ENCODE measurements around the gene KIR3DL1. TPM values are rescaled to one million over a fixed set of nuclear protein-coding genes. Genes with fewer than 3 reads are reported as not detected.

KIR3DL1 gene
- total RNA-seq, 1 experiment from 2014 or later = not detected

DNA sequence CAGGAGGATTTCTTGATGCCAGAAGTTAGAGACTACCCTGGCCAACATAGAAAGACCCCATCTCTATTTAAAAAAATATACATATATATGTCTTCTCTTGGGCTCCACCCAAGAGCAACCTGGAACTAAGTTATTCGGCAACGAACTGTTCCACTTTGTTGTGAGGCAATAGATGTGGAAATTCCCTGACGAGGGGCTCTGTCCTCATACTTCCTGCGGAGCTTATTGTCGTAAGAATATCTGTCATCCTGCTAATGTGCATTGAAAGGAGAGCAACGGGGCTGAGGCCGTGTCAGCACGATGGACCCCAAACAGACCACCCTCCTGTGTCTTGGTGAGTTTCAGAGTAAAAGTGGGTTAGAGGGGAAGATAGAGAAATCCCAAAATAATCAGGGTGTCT lies 57.7 kb downstream of the KIR3DL1 start, which contains the start of gene FCAR:
Gene FCAR, plus strand, starts transcription at position 246 of the 400 bp plus-strand sequence. Its CDS starts 55 bp downstream, at position 301.
- TF ChIP-seq POLR2AphosphoS5 (IDR thresholded peaks at IDR 0.05; ENCODE audit: low read depth, low read length) (no peak), TCF7L2 (IDR thresholded peaks at IDR 0.05; ENCODE audit: low read depth, low read length) (no peak), REST (IDR thresholded peaks at IDR 0.05; ENCODE audit: insufficient read depth in 1 of 2, low read depth in 2 of 2, low read length in 1 of 2) (no peak), SIN3A (IDR thresholded peaks at IDR 0.05; ENCODE audit: borderline replicate concordance, insufficient read depth, low read depth, low read length) (no peak)
- TF ChIP-seq, protein P1, sequence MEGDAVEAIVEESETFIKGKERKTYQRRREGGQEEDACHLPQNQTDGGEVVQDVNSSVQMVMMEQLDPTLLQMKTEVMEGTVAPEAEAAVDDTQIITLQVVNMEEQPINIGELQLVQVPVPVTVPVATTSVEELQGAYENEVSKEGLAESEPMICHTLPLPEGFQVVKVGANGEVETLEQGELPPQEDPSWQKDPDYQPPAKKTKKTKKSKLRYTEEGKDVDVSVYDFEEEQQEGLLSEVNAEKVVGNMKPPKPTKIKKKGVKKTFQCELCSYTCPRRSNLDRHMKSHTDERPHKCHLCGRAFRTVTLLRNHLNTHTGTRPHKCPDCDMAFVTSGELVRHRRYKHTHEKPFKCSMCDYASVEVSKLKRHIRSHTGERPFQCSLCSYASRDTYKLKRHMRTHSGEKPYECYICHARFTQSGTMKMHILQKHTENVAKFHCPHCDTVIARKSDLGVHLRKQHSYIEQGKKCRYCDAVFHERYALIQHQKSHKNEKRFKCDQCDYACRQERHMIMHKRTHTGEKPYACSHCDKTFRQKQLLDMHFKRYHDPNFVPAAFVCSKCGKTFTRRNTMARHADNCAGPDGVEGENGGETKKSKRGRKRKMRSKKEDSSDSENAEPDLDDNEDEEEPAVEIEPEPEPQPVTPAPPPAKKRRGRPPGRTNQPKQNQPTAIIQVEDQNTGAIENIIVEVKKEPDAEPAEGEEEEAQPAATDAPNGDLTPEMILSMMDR (IDR thresholded peaks at IDR 0.05) = no peak
- DNase-seq (ENCODE audit: low read depth, low spot score) (no peak), ATAC-seq (no peak)
- Histone ChIP-seq H3K27ac (ENCODE audit: low read length) (no peak within 1 kb of the TSS), H3K27me3 (ENCODE audit: control insufficient read depth, insufficient read depth, low read length) (peaks cover 11% of the 10 kb centered on the region), H3K9me3 (ENCODE audit: control insufficient read depth, insufficient read depth, low read depth, low read length) (no peaks in the 10 kb centered on the region), H3K4me3 (ENCODE audit: low read depth in 2 of 2, low read length in 2 of 2) (no peak within 1 kb of the TSS), H3K36me3 (ENCODE audit: control insufficient read depth, insufficient read depth, low read length) (no peaks in the 10 kb centered on the region), H3K4me1 (ENCODE audit: control insufficient read depth, insufficient read depth, low read length) (no peaks in the 10 kb centered on the region)
- intact Hi-C loops (cut with micrococcal nuclease; ENCODE audit: unreplicated experiment) (no loop called here), in situ Hi-C loops (cut with HindIII; ENCODE audit: low pct_unique_long_range_greater_than_20kb, low sequenced_read_pairs) (no loop called here)
- CTCF ChIA-PET = no interaction called here
- POLR2A ChIA-PET = no interaction called here
- BruUV-seq (replicated peaks) = no TSS peak

GRCh38 chr19:54875506-54875905 lies 59.2 kb downstream of the KIR3DL1 start:
- in situ Hi-C loops (cut with HindIII; ENCODE audit: low pct_unique_long_range_greater_than_20kb, low sequenced_read_pairs) (no loop called here), intact Hi-C loops (cut with micrococcal nuclease; ENCODE audit: unreplicated experiment) (no loop called here)
- TF ChIP-seq REST (IDR thresholded peaks at IDR 0.05; ENCODE audit: insufficient read depth in 1 of 2, low read depth in 2 of 2, low read length in 1 of 2) (no peak), TCF7L2 (IDR thresholded peaks at IDR 0.05; ENCODE audit: low read depth, low read length) (no peak)
- no peak overlapping the region for H3K27ac ChIP-seq (ENCODE audit: low read length)
- no peak overlapping the region for H3K4me3 ChIP-seq (ENCODE audit: low read depth in 2 of 2, low read length in 2 of 2)
- no TSS peak for BruUV-seq (replicated peaks)
- no peaks in the 10 kb centered on the region for H3K36me3 ChIP-seq (ENCODE audit: control insufficient read depth, insufficient read depth, low read length)
- ChIA-PET POLR2A (interaction anchor here (0.6 kb wide), 1 partner anchor 68 kb away, joined by 6 read pairs; no protein-coding TSS in a partner anchor), CTCF (no interaction called here)
- H3K4me1 ChIP-seq (ENCODE audit: control insufficient read depth, insufficient read depth, low read length) = no peaks in the 10 kb centered on the region
- ATAC-seq (no peak), DNase-seq (ENCODE audit: low read depth, low spot score) (no peak)
- peaks cover 14% of the 10 kb centered on the region for H3K27me3 ChIP-seq (ENCODE audit: control insufficient read depth, insufficient read depth, low read length)
- H3K9me3 ChIP-seq (ENCODE audit: control insufficient read depth, insufficient read depth, low read depth, low read length) = no peaks in the 10 kb centered on the region
